GM12878 (cell line): ENCODE data around the gene ARTN. TPM values are rescaled to one million over a fixed set of nuclear protein-coding genes. Genes with fewer than 3 reads are reported as not detected.
A peak's percentile ranks its signal among the peaks of the same experiment; 100 is the strongest.

Source experiments
- BHLHE40 ChIP-seq, 2 experiments: fragments of 450-650 bp in 1 of 2; IDR thresholded peaks; 2 replicates each; pipeline ENCODE4 v1.6.1; 2011 to 2017; ENCODE audit warnings: low read depth in 2 of 2, borderline replicate concordance in 1 of 2, improper control_type of control experiment in 1 of 2, low read length in 1 of 2, mild to moderate bottlenecking in 1 of 2
- BMI1 ChIP-seq: fragments of 450-650 bp; IDR thresholded peaks from 2 replicates; pipeline ENCODE4 v1.6.1; 2016; ENCODE audit warnings: mild to moderate bottlenecking, moderate library complexity, borderline replicate concordance
- CHD1 ChIP-seq: IDR thresholded peaks from 2 replicates; pipeline ENCODE4 v1.6.1; 2012; ENCODE audit warnings: low read depth, low read length, improper control_type of control experiment
- DPF2 ChIP-seq: fragments of 450-650 bp; IDR thresholded peaks from 2 replicates; pipeline ENCODE4 v1.6.1; 2017; ENCODE audit warnings: mild to moderate bottlenecking
- ETV6 ChIP-seq, 2 experiments: fragments of 450-650 bp in 1 of 2; IDR thresholded peaks in 1 of 2; conservative IDR thresholded peaks in 1 of 2; 2 replicates each; pipeline ENCODE4 v1.6.1; 2014; ENCODE audit warnings: antibody characterized with exemption in 1 of 2, borderline replicate concordance in 1 of 2, low read depth in 1 of 2, mild to moderate bottlenecking in 1 of 2, moderate library complexity in 1 of 2
- EZH2 ChIP-seq: IDR thresholded peaks from 2 replicates; pipeline ENCODE4 v1.6.1; 2012; ENCODE audit warnings: low read depth, mild to moderate bottlenecking, control low read depth, inconsistent platforms, low read length, borderline replicate concordance; ENCODE audit not compliant: control insufficient read depth
- GATAD2B ChIP-seq: fragments of 450-650 bp; conservative IDR thresholded peaks from 2 replicates; pipeline ENCODE4 v1.6.1; 2017; ENCODE audit warnings: low read depth, mild to moderate bottlenecking, moderate library complexity
- HDGF ChIP-seq: fragments of 450-650 bp; IDR thresholded peaks from 2 replicates; pipeline ENCODE4 v1.6.1; 2016; ENCODE audit warnings: antibody characterized with exemption
- IKZF1 ChIP-seq: fragments of 450-650 bp; conservative IDR thresholded peaks from 2 replicates; pipeline ENCODE4 v1.6.1; 2017; ENCODE audit warnings: antibody characterized with exemption, mild to moderate bottlenecking
- LARP7 ChIP-seq: fragments of 450-650 bp; IDR thresholded peaks from 2 replicates; pipeline ENCODE4 v1.6.1; 2017; ENCODE audit warnings: mild to moderate bottlenecking
- MTA3 ChIP-seq: IDR thresholded peaks from 2 replicates; pipeline ENCODE4 v1.6.1; 2012; ENCODE audit warnings: low read length, inconsistent platforms, borderline replicate concordance
- NR2C1 ChIP-seq: fragments of 450-650 bp; IDR thresholded peaks from 2 replicates; pipeline ENCODE4 v1.6.1; 2017; ENCODE audit warnings: antibody characterized with exemption, mild to moderate bottlenecking, moderate library complexity
- POU2F2 ChIP-seq: IDR thresholded peaks from 3 replicates; pipeline ENCODE4 v1.6.1; 2011; ENCODE audit warnings: low read depth, mild to moderate bottlenecking, low read length, borderline replicate concordance
- SRF ChIP-seq, 2 experiments: IDR thresholded peaks; 2 replicates each; pipeline ENCODE4 v1.6.1; 2011; ENCODE audit warnings: low read depth in 2 of 2, low read length in 2 of 2, mild to moderate bottlenecking in 1 of 2, moderate library complexity in 1 of 2
- polyA plus RNA-seq, 11 experiments: library from polyadenylated mRNA; depleted of rRNA in 4 of 11; unstranded in 6 of 11; stranded (reverse) in 5 of 11; fragments of >200 nt; fragmentation: Nextera tagmentation in 4 of 11; fragmentation: Illumina TruSeq in 1 of 11; extraction: Ambion mirVana in 4 of 11; extraction: Trizol in 1 of 11; gene quantifications; 1 replicate in 1 of 11; 2 replicates in 10 of 11; pipeline versions ENCODE4 v1.2.1 to v1.2.3, GENCODE V29; 2011 to 2016; ENCODE audit warnings: inconsistent platforms in 2 of 11, missing spikeins in 2 of 11, low read depth in 1 of 11
- total RNA-seq, 4 experiments: library from RNA; depleted of rRNA in 3 of 4; stranded (reverse); fragments of >200 nt in 3 of 4; fragmentation: Illumina TruSeq in 1 of 4; extraction: Trizol in 1 of 4; gene quantifications; 2 replicates each; pipeline versions ENCODE4 v1.2.1 to v1.2.3, GENCODE V29; 2013 to 2021
- TF ChIP-seq, protein P1 (sequence below): IDR thresholded peaks from 2 replicates; pipeline ENCODE4 v1.6.1; 2011; ENCODE audit warnings: mild to moderate bottlenecking, low read depth, low read length, moderate library complexity; ENCODE audit not compliant: insufficient replicate concordance
- TF ChIP-seq, protein P2 (sequence below): fragments of 450-650 bp; IDR thresholded peaks from 2 replicates; pipeline ENCODE4 v1.6.1; 2016; ENCODE audit warnings: mild to moderate bottlenecking, moderate library complexity, borderline replicate concordance
- TF ChIP-seq, protein P3 (sequence below): fragments of 150-350 bp; IDR thresholded peaks from 2 replicates; pipeline ENCODE4 v1.6.1; 2016; ENCODE audit warnings: low read depth, low read length
- TF ChIP-seq, protein P4 (sequence below): IDR thresholded peaks from 2 replicates; pipeline ENCODE4 v1.6.1; 2012; ENCODE audit warnings: low read depth, low read length, improper control_type of control experiment

Gene ARTN
- total and polyA plus RNA-seq, 10 of the 15 experiments (the other 5 are each of a cell fraction or from before 2014, with no cell fraction given): 0.06 to 2.1 (median 0.34) TPM; not detected in 1

DNA sequence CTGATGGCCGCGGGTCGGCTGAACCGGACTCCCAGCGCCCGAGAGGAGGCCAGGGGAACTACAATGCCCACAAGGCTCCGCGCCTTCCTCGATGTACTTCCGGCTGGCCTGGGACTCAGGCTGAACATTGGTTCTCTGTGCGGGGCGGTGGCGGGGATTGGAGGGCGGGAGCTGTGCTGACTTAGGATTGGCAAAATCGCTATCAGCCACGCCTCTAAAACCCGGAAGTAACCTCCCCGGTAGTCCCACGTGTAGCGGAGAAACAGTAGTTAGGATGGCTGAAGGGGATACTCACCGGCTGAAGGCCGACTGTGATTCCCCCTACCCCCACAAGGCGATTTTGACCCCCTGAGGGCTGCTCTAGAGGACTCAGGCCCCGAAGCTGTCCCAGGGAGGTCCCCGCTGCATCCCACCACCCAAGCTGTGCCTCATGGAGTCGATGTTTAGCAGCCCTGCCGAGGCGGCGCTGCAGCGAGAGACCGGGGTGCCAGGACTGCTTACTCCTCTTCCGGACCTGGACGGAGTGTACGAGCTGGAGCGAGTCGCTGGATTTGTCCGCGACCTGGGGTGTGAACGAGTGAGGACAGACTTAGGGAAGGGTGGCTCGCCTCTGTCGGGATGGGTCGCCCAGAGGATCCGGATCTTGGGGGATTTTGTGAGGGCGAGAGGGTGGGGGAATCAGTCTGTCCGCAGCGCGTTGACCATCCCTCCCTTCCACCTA, 36.3 kb downstream of the ARTN start, which contains the start of gene DPH2 (continued):
- TF ChIP-seq BHLHE40 (IDR thresholded peaks at IDR 0.05; ENCODE audit: borderline replicate concordance in 1 of 2, low read depth in 2 of 2, low read length in 1 of 2) (peak; percentile 29 to 31; a peak in 1 of 4 replicates), POU2F2 (no peak), CHD1 (no peak), NR2C1 (peak; percentile 98), SRF (IDR thresholded peaks at IDR 0.05; ENCODE audit: low read depth in 2 of 2, low read length in 2 of 2) (no peak), DPF2 (no peak), ETV6 (conservative IDR thresholded peaks at IDR 0.05 in 1 of 2, IDR thresholded peaks at IDR 0.05 in 1 of 2; ENCODE audit: borderline replicate concordance in 1 of 2, low read depth in 1 of 2) (no peak), LARP7 (no peak), GATAD2B (no peak), EZH2 (no peak), HDGF (no peak; the same call in 1 of the 2 replicates), IKZF1 (peak; percentile 84), BMI1 (no peak), MTA3 (no peak)
- TF ChIP-seq, protein P1, sequence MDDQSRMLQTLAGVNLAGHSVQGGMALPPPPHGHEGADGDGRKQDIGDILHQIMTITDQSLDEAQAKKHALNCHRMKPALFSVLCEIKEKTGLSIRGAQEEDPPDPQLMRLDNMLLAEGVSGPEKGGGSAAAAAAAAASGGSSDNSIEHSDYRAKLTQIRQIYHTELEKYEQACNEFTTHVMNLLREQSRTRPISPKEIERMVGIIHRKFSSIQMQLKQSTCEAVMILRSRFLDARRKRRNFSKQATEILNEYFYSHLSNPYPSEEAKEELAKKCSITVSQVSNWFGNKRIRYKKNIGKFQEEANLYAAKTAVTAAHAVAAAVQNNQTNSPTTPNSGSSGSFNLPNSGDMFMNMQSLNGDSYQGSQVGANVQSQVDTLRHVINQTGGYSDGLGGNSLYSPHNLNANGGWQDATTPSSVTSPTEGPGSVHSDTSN: no peak
- TF ChIP-seq, protein P2, sequence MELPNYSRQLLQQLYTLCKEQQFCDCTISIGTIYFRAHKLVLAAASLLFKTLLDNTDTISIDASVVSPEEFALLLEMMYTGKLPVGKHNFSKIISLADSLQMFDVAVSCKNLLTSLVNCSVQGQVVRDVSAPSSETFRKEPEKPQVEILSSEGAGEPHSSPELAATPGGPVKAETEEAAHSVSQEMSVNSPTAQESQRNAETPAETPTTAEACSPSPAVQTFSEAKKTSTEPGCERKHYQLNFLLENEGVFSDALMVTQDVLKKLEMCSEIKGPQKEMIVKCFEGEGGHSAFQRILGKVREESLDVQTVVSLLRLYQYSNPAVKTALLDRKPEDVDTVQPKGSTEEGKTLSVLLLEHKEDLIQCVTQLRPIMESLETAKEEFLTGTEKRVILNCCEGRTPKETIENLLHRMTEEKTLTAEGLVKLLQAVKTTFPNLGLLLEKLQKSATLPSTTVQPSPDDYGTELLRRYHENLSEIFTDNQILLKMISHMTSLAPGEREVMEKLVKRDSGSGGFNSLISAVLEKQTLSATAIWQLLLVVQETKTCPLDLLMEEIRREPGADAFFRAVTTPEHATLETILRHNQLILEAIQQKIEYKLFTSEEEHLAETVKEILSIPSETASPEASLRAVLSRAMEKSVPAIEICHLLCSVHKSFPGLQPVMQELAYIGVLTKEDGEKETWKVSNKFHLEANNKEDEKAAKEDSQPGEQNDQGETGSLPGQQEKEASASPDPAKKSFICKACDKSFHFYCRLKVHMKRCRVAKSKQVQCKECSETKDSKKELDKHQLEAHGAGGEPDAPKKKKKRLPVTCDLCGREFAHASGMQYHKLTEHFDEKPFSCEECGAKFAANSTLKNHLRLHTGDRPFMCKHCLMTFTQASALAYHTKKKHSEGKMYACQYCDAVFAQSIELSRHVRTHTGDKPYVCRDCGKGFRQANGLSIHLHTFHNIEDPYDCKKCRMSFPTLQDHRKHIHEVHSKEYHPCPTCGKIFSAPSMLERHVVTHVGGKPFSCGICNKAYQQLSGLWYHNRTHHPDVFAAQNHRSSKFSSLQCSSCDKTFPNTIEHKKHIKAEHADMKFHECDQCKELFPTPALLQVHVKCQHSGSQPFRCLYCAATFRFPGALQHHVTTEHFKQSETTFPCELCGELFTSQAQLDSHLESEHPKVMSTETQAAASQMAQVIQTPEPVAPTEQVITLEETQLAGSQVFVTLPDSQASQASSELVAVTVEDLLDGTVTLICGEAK: peak; percentile 98
- TF ChIP-seq, protein P3, sequence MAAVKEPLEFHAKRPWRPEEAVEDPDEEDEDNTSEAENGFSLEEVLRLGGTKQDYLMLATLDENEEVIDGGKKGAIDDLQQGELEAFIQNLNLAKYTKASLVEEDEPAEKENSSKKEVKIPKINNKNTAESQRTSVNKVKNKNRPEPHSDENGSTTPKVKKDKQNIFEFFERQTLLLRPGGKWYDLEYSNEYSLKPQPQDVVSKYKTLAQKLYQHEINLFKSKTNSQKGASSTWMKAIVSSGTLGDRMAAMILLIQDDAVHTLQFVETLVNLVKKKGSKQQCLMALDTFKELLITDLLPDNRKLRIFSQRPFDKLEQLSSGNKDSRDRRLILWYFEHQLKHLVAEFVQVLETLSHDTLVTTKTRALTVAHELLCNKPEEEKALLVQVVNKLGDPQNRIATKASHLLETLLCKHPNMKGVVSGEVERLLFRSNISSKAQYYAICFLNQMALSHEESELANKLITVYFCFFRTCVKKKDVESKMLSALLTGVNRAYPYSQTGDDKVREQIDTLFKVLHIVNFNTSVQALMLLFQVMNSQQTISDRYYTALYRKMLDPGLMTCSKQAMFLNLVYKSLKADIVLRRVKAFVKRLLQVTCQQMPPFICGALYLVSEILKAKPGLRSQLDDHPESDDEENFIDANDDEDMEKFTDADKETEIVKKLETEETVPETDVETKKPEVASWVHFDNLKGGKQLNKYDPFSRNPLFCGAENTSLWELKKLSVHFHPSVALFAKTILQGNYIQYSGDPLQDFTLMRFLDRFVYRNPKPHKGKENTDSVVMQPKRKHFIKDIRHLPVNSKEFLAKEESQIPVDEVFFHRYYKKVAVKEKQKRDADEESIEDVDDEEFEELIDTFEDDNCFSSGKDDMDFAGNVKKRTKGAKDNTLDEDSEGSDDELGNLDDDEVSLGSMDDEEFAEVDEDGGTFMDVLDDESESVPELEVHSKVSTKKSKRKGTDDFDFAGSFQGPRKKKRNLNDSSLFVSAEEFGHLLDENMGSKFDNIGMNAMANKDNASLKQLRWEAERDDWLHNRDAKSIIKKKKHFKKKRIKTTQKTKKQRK: peak; percentile 63
- TF ChIP-seq, protein P4, sequence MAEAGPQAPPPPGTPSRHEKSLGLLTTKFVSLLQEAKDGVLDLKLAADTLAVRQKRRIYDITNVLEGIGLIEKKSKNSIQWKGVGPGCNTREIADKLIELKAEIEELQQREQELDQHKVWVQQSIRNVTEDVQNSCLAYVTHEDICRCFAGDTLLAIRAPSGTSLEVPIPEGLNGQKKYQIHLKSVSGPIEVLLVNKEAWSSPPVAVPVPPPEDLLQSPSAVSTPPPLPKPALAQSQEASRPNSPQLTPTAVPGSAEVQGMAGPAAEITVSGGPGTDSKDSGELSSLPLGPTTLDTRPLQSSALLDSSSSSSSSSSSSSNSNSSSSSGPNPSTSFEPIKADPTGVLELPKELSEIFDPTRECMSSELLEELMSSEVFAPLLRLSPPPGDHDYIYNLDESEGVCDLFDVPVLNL: no peak
